ENCODE data around the gene SLX4IP.

Gene SLX4IP

DNA sequence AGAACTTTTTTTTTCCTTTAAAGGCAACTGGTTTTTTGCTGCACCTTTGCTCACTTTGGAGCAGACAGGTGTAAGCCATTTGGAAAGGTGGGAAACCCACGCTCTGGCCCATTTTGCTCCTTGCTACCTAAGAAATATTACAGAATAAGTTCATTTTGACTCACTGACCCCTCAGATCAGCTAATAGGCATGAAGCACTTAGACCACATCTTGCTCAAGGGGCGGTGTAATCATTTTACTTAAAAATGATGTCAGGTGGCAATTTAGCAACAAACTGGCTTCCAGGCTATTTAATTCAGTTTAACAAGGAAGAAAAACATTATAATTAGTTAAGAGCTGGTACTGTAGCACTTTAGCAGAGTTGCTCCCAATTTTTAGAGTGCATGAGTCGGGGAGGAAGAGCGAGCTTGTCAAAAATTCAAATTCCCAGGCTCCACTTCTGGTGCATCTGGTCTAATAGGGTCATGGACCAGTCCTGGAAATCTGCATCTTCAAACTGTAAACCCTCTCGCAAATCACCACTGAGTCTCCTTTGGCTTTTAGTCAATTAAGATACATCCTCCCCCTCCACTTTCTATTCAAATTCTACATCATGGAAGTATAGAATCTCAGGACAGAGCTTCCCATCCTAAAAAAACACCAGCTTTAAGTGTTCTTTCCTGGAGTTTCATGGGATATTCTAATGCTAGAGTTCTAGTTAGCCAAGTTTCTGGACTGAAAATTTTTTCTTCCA is 200.5 kb downstream of the SLX4IP start:
- DNase-seq (ENCODE audit: low spot score), result no peak

GRCh38 chr20:10636326-10636818 is 201.3 kb downstream of the SLX4IP start:
- DNase-seq (ENCODE audit: low spot score), result no peak

DNA sequence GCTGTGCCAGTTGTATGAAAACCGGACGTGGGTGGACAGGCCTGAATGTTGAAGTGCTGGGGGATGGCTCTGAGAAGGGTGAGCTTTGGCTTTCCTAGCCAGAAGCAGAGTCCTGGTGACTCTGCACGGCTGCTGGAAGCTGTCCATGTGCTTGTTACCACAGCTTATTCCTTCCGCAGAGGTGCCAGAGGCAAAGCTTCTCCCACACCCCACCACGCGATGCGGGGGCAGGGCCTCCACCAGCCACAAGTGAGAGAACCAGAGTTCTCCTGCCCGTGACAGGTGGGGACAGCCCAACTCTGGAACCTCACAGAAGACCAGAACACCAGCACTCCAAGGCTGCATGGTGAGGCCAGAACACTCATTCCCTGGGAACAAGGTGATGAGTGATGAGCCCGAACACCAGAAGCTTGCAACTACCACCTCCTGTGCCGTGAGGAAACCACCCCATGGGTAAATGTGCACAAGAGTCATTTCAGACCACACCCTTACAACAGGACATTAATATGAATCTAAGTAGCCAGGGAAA is 202.0 kb downstream of the SLX4IP start:
- DNase-seq (ENCODE audit: low spot score), result no peak

DNA sequence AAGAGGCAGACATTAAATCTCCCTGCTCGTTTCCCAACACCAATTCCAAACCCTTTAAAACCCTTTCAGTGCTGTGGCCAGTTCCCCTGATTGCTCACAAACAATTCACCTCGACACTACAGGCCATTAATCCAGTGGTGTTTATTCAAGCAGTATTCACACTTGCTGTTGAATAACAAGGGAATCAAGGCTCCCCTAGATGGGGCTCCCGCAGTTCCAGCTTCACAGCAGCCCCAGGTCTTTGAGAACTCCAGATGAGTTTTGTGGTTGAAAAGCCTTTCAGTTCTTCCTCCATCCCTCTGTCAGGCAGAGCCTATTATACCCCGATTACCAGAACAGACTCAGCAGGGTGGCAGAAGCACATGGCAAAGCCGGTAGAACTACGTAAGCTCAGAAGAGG is 202.5 kb downstream of the SLX4IP start:
- peak; percentile 63 for DNase-seq (ENCODE audit: low spot score)

DNA sequence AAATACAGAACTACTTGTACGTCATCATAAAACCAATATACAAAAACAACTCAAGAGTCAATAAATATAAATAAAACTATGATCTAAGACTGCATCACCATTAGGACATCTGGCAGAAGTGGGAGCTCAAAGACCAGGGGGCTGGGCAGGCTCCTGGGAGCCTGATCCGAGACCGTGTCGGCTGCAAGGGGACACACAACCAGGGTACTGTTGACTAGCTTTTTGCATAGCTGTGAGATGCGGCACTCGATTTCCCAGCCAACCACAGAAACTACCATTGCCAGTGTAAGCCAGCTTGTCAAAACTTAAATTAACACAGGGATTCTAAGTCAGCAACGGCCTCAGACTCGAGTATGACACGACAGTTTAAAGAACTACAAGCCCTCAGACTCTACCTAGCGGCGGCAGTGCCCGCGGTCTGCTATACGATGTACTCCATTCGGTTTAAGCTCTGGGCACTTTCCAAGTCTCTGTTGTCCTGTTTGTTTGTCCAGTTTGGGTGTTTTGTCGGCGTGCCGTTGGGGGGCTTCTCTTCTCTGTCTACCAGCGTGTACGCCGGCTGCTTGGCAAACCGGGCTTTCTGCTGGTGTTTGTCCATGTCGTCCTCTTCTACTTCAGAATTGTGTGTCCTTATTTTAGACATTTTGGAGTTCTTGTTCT is 204.1 kb downstream of the SLX4IP start:
- no peak for DNase-seq (ENCODE audit: low spot score)

DNA sequence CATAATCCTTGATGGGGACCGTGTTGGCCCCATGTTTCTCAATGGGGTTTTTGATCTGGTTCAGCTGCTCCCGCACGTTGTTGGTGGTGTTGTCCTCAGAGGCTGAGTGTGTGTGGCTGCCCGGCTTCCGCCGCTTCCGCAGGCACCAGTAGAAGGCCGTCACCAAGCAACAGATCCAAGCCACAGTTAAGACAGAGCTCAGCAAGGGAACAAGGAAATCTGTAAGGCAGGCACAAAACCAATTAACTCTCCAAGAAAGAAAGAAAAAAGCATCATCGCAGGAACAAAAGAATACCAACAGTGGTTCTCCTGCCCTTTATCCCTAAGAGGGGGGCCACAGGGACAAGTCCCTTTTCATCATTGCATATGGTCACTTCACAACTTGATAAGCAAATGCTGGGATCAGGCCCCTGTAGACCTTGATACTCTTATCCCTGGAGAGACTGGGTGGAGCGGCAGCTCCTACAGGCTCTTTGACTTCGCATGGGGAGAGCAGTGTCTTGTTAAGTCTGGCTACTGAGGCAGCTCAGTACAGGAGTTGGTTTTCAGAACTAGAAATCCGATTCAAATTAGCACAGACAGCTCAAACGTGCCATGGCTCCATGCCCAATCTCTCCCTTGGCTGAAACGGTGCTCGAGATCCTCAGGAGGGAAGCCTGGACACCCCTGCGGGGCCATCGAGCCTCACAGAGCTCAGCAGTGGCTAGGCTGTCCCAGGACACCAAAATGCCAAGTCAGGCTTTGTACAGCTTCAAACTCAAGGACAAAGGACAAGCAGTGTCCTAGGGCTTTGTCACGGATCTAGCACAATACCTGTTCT is 204.8 kb downstream of the SLX4IP start:
- no peak for DNase-seq (ENCODE audit: low spot score)

DNA sequence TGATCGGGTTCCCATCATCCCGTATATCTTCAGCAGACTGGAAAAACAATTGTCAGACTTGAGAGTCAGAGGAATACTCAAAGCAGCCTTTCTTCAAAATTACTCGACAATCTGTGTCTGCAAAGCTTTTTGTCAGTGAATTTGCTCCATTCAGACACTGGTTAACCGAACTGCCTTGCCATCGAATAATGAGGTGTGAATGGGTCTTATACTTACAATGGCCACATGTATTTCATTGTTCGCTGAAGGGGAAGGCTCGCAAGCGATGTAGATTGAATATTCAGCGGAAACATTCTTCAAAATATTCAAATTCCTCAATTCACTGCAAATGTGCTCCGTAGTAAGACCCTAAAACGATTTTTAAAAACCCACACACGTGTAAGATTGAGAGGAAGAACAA is 205.8 kb downstream of the SLX4IP start:
- no peak for DNase-seq (ENCODE audit: low spot score)

DNA sequence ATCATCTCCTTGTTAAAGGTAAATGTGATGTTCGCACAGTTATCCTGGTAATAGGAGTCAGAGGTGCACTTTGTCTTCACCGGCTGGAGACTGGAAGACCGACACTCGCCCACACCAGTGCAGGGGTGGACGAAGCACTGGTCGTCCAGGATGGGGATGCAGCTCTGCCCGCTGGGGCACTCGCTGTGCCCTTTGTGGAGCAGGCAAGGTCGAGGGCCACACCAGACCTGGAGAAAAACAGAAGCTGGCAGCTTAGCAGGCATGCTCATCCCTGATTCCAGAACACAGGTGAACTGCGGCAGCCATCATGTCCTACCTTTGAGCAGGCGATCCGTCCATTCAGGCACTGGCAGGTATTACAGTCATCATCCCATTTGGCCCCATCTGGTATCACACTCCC is 206.4 kb downstream of the SLX4IP start:
- DNase-seq (ENCODE audit: low spot score), result no peak

DNA sequence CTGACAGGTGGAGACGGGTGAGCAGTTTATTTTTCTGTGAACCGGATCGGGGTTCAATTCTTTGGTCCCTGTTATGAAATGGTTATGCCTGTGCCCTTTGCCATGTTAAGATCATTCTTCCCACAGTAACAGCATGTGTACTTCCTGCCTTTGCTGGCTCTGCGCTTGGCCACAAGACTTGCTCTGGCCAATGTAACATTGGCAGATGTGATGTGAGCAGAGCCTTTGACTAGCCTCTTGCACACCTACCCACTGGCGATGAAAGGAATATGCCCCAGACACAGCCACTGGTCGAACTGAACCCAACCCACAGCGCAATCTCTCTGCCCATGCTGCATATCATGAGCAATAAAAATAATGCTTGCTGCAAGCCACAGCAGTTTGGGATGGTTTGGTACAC is 206.8 kb downstream of the SLX4IP start:
- DNase-seq (ENCODE audit: low spot score), result no peak

- DNase-seq (ENCODE audit: low spot score), result no peak
Measured at GRCh38 chr20:10642856-10643559, 207.9 kb downstream of the SLX4IP start.

- DNase-seq (ENCODE audit: low spot score), result no peak
Measured at GRCh38 chr20:10643560-10643873, 208.4 kb downstream of the SLX4IP start.

DNA sequence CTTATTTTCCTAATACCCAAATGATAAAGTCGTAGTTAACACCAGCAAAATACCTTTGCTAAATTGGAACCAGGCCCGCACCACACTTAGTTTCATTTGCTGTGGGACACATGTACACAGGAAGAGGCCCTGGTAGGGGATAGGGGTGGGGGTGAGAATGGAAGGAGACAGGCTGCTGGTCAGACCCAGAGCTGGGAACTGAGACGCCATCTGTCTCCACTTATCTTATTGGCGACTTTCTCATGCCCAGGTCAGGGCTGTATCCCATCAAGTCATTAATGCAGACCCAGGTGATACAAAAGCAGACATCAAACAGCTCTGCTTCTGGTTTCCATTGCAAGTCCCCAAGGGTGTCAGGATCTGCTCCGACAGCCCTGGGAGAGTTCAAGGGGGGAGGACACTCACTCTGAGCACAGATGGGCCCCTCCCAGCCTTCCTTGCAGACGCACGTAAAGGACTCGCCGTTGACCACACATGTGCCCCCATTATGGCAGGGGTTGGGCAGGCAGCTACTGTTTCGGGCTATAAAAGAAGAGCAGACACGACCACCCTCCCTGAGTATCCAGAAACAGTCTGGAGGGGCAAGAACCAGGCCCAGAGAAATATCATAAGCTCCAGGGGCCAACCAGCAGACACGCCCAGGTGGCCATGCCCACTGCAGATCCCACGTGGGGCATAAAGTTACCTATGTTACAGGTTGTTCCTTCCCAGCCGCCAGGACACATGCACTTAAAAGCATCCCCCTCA is 209.5 kb downstream of the SLX4IP start:
- DNase-seq (ENCODE audit: low spot score), result no peak

DNA sequence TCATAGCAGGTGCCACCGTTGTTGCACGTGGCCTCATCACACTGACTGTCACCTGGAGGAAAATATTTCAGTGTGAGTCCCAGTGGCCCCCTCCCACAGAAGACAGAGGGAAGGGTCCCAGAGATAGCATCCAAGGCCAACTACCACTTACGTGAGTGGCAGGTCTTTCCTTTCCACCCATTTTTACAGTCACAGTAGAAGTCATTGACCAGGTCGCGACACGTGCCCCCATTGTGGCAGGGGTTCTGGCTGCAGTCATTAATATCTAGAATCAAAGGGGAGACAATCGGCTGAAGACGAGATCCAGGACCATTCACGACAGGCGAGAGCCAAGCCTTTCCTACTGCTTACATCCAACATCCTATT is 210.1 kb downstream of the SLX4IP start:
- DNase-seq (ENCODE audit: low spot score), result no peak

GRCh38 chr20:10646006-10646405 is 210.9 kb downstream of the SLX4IP start:
- no peak for DNase-seq (ENCODE audit: low spot score)

GRCh38 chr20:10646886-10647420 is 211.8 kb downstream of the SLX4IP start:
- no peak for DNase-seq (ENCODE audit: low spot score)

GRCh38 chr20:10647471-10647870 is 212.4 kb downstream of the SLX4IP start:
- DNase-seq (ENCODE audit: low spot score), result peak; percentile 45

DNA sequence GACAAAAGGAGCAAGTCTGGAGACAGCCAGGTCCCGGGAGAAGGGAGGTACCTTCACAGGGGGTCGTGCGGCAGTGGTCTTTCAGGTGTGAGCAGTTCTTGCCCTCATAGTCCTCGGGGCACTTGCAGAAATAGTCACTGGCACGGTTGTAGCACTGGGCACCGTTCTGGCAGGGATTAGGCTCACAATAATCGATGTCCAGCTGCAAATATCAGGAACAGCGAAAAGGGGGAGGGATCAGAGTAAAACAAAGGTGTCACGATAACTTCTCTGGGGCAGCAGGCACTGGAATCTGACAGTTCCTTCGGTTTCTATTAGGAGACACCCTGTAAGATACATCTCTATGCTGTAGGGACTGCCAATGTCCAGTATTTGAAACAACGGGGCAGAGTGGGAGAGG is 212.8 kb downstream of the SLX4IP start:
- DNase-seq (ENCODE audit: low spot score), result no peak

- DNase-seq (ENCODE audit: low spot score), result no peak
Measured at GRCh38 chr20:10648651-10649050, 213.5 kb downstream of the SLX4IP start.

DNA sequence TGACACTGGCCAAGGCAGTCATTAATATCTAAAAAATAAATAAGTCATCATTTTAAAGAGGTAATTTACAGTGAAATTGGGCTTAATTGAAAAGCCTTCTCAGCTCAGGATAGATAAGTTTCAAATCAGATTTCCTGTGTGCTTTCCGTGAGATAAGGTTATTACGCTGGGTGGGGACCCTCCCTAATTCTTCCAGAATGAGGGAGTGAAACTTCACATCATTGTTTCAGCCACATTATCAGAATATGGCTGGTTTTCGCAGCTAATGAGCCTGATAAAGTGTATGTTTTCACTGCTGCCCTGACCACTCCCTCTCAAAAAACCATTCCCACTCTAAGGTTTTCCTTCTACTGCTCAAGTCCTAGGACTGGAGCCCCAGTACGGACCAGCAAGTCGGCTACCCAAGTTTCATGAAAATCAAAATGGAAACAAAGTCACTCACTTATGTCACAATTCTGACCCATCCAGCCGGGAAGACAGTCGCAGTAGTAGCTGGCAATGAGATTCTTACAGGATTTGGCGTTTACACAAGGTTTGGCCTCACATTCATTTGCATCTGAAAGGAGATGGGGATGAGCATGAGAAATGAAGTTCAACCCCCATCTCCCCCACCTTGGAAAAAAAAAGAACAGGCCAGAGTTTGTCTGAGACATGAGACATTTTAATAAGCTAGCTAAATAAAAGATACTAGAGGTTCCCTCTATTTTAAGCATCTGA is 214.1 kb downstream of the SLX4IP start:
- DNase-seq (ENCODE audit: low spot score), result no peak

GRCh38 chr20:10649797-10650160 is 214.7 kb downstream of the SLX4IP start:
- no peak for DNase-seq (ENCODE audit: low spot score)
